Measurements from ENCODE around the gene TRERF1. TPM values are rescaled to one million over a fixed set of nuclear protein-coding genes. Genes with fewer than 3 reads are reported as not detected.
A peak's percentile ranks its signal among the peaks of the same experiment; 100 is the strongest.

Gene TRERF1
- total and polyA plus RNA-seq, 2 of the 4 experiments (the other 2 are of a cell fraction) = 6.3 to 9.9 TPM

- CTCF ChIA-PET = interaction anchor here (1.0 kb wide), 1 partner anchor 9 kb away, joined by 4 read pairs; no protein-coding TSS in a partner anchor
- H3K36me3 ChIP-seq (ENCODE audit: control insufficient read depth, insufficient read depth, low read length) = no peaks in the 10 kb centered on the region
- TF ChIP-seq CTCF (conservative IDR thresholded peaks at IDR 0.05; ENCODE audit: low read depth, low read length) (no peak), FOS (IDR thresholded peaks at IDR 0.05; ENCODE audit: low read depth, low read length) (no peak), USF2 (IDR thresholded peaks at IDR 0.05; ENCODE audit: low read depth, low read length) (no peak), MXI1 (IDR thresholded peaks at IDR 0.05; ENCODE audit: borderline replicate concordance, low read depth, low read length) (no peak), CEBPB (IDR thresholded peaks at IDR 0.05; ENCODE audit: low read depth, low read length) (no peak), BHLHE40 (IDR thresholded peaks at IDR 0.05; ENCODE audit: low read depth, low read length) (no peak), ELK1 (IDR thresholded peaks at IDR 0.05; ENCODE audit: borderline replicate concordance, low read depth, low read length) (no peak), RFX5 (IDR thresholded peaks at IDR 0.05; ENCODE audit: low read depth, low read length) (no peak), POLR2A (IDR thresholded peaks at IDR 0.05; ENCODE audit: low read depth, low read length) (no peak), CHD1 (IDR thresholded peaks at IDR 0.05; ENCODE audit: low read depth, low read length) (no peak), NFE2L2 (IDR thresholded peaks at IDR 0.05; ENCODE audit: low read depth, low read length) (no peak), RAD21 (IDR thresholded peaks at IDR 0.05; ENCODE audit: low read length) (no peak), MAZ (IDR thresholded peaks at IDR 0.05; ENCODE audit: borderline replicate concordance, low read depth, low read length) (no peak), RCOR1 (IDR thresholded peaks at IDR 0.05; ENCODE audit: insufficient replicate concordance, low read length) (no peak), SMC3 (IDR thresholded peaks at IDR 0.05; ENCODE audit: low read depth, low read length) (no peak), MAFK (IDR thresholded peaks at IDR 0.05; ENCODE audit: low read depth, low read length) (no peak)
- in situ Hi-C loops (cut with MboI; ENCODE audit: low sequenced_read_pairs) (no loop called here), dilution Hi-C loops (cut with HindIII; ENCODE audit: low sequenced_read_pairs, unreplicated experiment) (no loop called here), intact Hi-C loops (cut with micrococcal nuclease) (loop anchor here (2.0 to 10.0 kb wide), 2 partner anchors 23 to 115 kb away; no protein-coding TSS in a partner anchor)
- peaks cover 65 to 96% of the 10 kb centered on the region in 2 experiments for H3K79me1 ChIP-seq (ENCODE audit: low read depth in 1 of 2, low read length in 2 of 2)
- no peaks in the 10 kb centered on the region for H3K27me3 ChIP-seq (ENCODE audit: control insufficient read depth, insufficient read depth, low read length)
- H3K9me1 ChIP-seq (ENCODE audit: insufficient read depth, low read length) = peaks cover 41% of the 10 kb centered on the region
- peak overlapping the region; percentile 67 for H2BK5ac ChIP-seq (ENCODE audit: low read depth, low read length, poor library complexity, severe bottlenecking)
- no peak overlapping the region for H3K4me2 ChIP-seq (ENCODE audit: low read depth, low read length)
- no peak overlapping the region for H2AFZ ChIP-seq (replicated peaks; ENCODE audit: low read length, poor library complexity)
- WGBS, 2 experiments (ENCODE audit: extremely low coverage in 2 of 2, insufficient read length in 1 of 2) = no CpG with 5 or more reads among the region's 2 CpGs
- DNase-seq (peak; percentile 24), ATAC-seq (ENCODE audit: low read depth) (no peak)
- H3K23ac ChIP-seq (ENCODE audit: low read depth, low read length) = peak overlapping the region; percentile 86; the same call in 1 of the 2 replicates
- H2BK120ac ChIP-seq (ENCODE audit: low read depth, low read length) = peak overlapping the region; percentile 76
- H2AK9ac ChIP-seq (replicated peaks; ENCODE audit: low read depth, low read length, poor library complexity) = no peak overlapping the region
- peak overlapping the region; percentile 62 for H3K4ac ChIP-seq (ENCODE audit: low read depth, low read length)
- peak overlapping the region; percentile 60 to 80; a peak in 2 of 4 replicates for H4K8ac ChIP-seq (ENCODE audit: low read depth in 2 of 2, low read length in 2 of 2)
- no peak overlapping the region for H3K9ac ChIP-seq (ENCODE audit: low read depth, low read length)
- no peaks in the 10 kb centered on the region for H3K9me3 ChIP-seq (ENCODE audit: control insufficient read depth, insufficient read depth, low read length)
- POLR2A ChIA-PET (ENCODE audit: unreplicated experiment) = no interaction called here
- H3K27ac ChIP-seq (ENCODE audit: insufficient read depth, low read length) = peak overlapping the region; percentile 32; the same call in 1 of the 2 replicates
- no peak overlapping the region for H4K5ac ChIP-seq (ENCODE audit: low read depth, low read length)
- H3K56ac ChIP-seq (ENCODE audit: extremely low read depth, insufficient read depth, low read length) = peak overlapping the region; percentile 37; the same call in 1 of the 2 replicates
- H3K14ac ChIP-seq (replicated peaks; ENCODE audit: low read depth, low read length) = peak overlapping the region; percentile 94
- H4K20me1 ChIP-seq (ENCODE audit: insufficient read depth, low read length) = peaks cover 11% of the 10 kb centered on the region
- H3K4me1 ChIP-seq (ENCODE audit: control insufficient read depth, insufficient read depth, low read length) = peaks cover 17% of the 10 kb centered on the region
- H3K18ac ChIP-seq (ENCODE audit: low read depth, low read length) = peak overlapping the region; percentile 27; the same call in 1 of the 2 replicates
- peak overlapping the region; percentile 93 for H2AK5ac ChIP-seq (ENCODE audit: low read depth, low read length)
- H4K91ac ChIP-seq (ENCODE audit: insufficient read depth, low read depth, low read length) = peak overlapping the region; percentile 82; the same call in 1 of the 2 replicates
- peak overlapping the region; percentile 81; the same call in 1 of the 2 replicates for H2BK20ac ChIP-seq (ENCODE audit: low read depth, low read length)
- H3K4me3 ChIP-seq (ENCODE audit: insufficient read depth, low read depth, low read length) = no peak overlapping the region
- H2BK15ac ChIP-seq (ENCODE audit: low read depth, low read length) = peak overlapping the region; percentile 73; the same call in 2 of the 3 replicates
- BruUV-seq (replicated peaks) = no TSS peak
These were observed 111.7 kb downstream of the TRERF1 start for GRCh38 chr6:42339991-42340401.

All from IMR-90 (cell line).